ENCODE data around the gene SH2D4B. TPM values are rescaled to one million over a fixed set of nuclear protein-coding genes. Genes with fewer than 3 reads are reported as not detected.

SH2D4B gene
- total and polyA plus RNA-seq, 2 donors (not counting 3 experiments of a cell fraction or from before 2014, with no cell fraction given) = not detected

GRCh38 chr10:80500572-80501380, 36.9 kb upstream of the SH2D4B start:
- Histone ChIP-seq H3K4me3 (replicated peaks in 1 of 3; ENCODE audit: insufficient read depth in 1 of 3, low read depth in 1 of 3, low read length in 3 of 3) (no peak overlapping the region), H3K4me1 (ENCODE audit: control insufficient read depth, extremely low read depth, insufficient read depth, low read length) (peaks cover 97% of the 10 kb centered on the region), H3K9me3 (replicated peaks; ENCODE audit: control insufficient read depth, insufficient read depth, low read length) (no peaks in the 10 kb centered on the region), H3K27me3 (ENCODE audit: control insufficient read depth in 2 of 2, insufficient read depth in 2 of 2, low read length in 2 of 2) (no peaks in the 10 kb centered on the region), H3K9me1 (replicated peaks; ENCODE audit: control insufficient read depth, extremely low read depth, insufficient read depth, low read length) (no peaks in the 10 kb centered on the region), H3K4me2 (ENCODE audit: insufficient read depth, low read length) (no peak overlapping the region), H2AFZ (ENCODE audit: low read depth, low read length) (no peak overlapping the region), H3K79me2 (ENCODE audit: control insufficient read depth, insufficient read depth, low read length) (peaks cover 93% of the 10 kb centered on the region), H3K27ac (ENCODE audit: insufficient read depth, low read depth, low read length) (peak overlapping the region; percentile 96), H3K36me3 (ENCODE audit: control insufficient read depth in 2 of 2, extremely low read depth in 1 of 2, insufficient read depth in 2 of 2, low read length in 2 of 2) (no peaks in the 10 kb centered on the region), H3K9ac (replicated peaks; ENCODE audit: extremely low read depth, insufficient read depth, low read length) (peak overlapping the region; percentile 6), H4K20me1 (replicated peaks; ENCODE audit: control insufficient read depth, extremely low read depth, insufficient read depth, low read length) (no peaks in the 10 kb centered on the region)
- dilution Hi-C loops (cut with MboI; ENCODE audit: extremely low pct_ligation_motif_present, low sequenced_read_pairs) = no loop called here
- no TSS peak for BruUV-seq (replicated peaks)
- DNase-seq (ENCODE audit: low read depth, low spot score) = no peak
- POLR2A ChIA-PET = interaction anchor here (0.6 to 1.1 kb wide), 3 partner anchors 14 to 55 kb away, joined by 3 to 6 read pairs (median 3); no protein-coding TSS in a partner anchor
- FAIRE-seq = no peak
- TF ChIP-seq CTCF (IDR thresholded peaks at IDR 0.05; ENCODE audit: extremely low read depth in 1 of 2, insufficient read depth in 1 of 2, low read depth in 1 of 2, low read length in 2 of 2) = no peak
- TF ChIP-seq EZH2 (IDR thresholded peaks at IDR 0.05; ENCODE audit: borderline replicate concordance, low read depth, low read length, severe bottlenecking) = no peak
- TF ChIP-seq POLR2A (IDR thresholded peaks at IDR 0.05; ENCODE audit: low read depth, low read length) = no peak
- no peak for TF ChIP-seq FOS (IDR thresholded peaks at IDR 0.05; ENCODE audit: borderline replicate concordance, insufficient read depth, low read length)
- no peak for TF ChIP-seq MAX (IDR thresholded peaks at IDR 0.05; ENCODE audit: insufficient read depth, insufficient read length)
- no peak for TF ChIP-seq POLR2AphosphoS5 (IDR thresholded peaks at IDR 0.05; ENCODE audit: insufficient read depth, low read depth, low read length)
- no peak for TF ChIP-seq JUN (IDR thresholded peaks at IDR 0.05; ENCODE audit: borderline replicate concordance, insufficient read depth, insufficient read length, low read depth)
- TF ChIP-seq GATA2 (IDR thresholded peaks at IDR 0.05; ENCODE audit: insufficient read depth, insufficient read length, low read depth, low read length) = no peak
- no peak for TF ChIP-seq MYC (IDR thresholded peaks at IDR 0.05; ENCODE audit: low read depth, low read length)
- intact Hi-C loops (cut with micrococcal nuclease) = no loop called here
- CTCF ChIA-PET = interaction anchor here (0.7 to 21.9 kb wide), 4 partner anchors 9 to 41 kb away, joined by 3 to 1118 read pairs (median 9); partner anchors contain the start of gene TSPAN14

All from endothelial cell of umbilical vein (primary cell).